Neural cell (in vitro differentiated cells): ENCODE data around the gene TENT4A. TPM values are rescaled to one million over a fixed set of nuclear protein-coding genes. Genes with fewer than 3 reads are reported as not detected.

Source experiments
- H2AFZ ChIP-seq: fragments of 200-600, 300-800 bp; sonication (generic), shearing (Covaris generic); 2 replicates; pipeline ENCODE4 v1.6.0; 2014; ENCODE audit warnings: low read depth, mild to moderate bottlenecking, antibody characterized with exemption, low read length, moderate library complexity
- H3F3A ChIP-seq: fragments of 200-600 bp; shearing (Covaris generic); 2 replicates; pipeline ENCODE4 v1.6.1; 2016; ENCODE audit warnings: mild to moderate bottlenecking, moderate library complexity, mixed read lengths, antibody characterized with exemption, low read length; ENCODE audit not compliant: insufficient read depth, poor library complexity, severe bottlenecking
- H3K27ac ChIP-seq: fragments of 200-600, 300-800 bp; sonication (generic), shearing (Covaris generic); 2 replicates; pipeline ENCODE4 v1.5.1; 2014; ENCODE audit warnings: mild to moderate bottlenecking, low read length, moderate library complexity
- H3K27me3 ChIP-seq: fragments of 300-800, 200-600 bp; sonication (generic), shearing (Covaris generic); 2 replicates; pipeline ENCODE4 v1.6.0; 2014; ENCODE audit warnings: mild to moderate bottlenecking, low read depth, low read length, moderate library complexity; ENCODE audit not compliant: insufficient read depth
- H3K36me3 ChIP-seq: fragments of 300-800, 200-600 bp; sonication (generic), shearing (Covaris generic); 2 replicates; pipeline ENCODE4 v1.5.1; 2014; ENCODE audit warnings: mild to moderate bottlenecking, antibody characterized with exemption, low read length, moderate library complexity; ENCODE audit not compliant: insufficient read depth
- H3K4me2 ChIP-seq: fragments of 300-800, 200-600 bp; sonication (generic), shearing (Covaris generic); 2 replicates; pipeline ENCODE4 v1.6.0; 2014; ENCODE audit warnings: mild to moderate bottlenecking, low read length
- H3K4me3 ChIP-seq: fragments of 300-800, 200-600 bp; sonication (generic), shearing (Covaris generic); 2 replicates; pipeline ENCODE4 v1.5.1; 2014; ENCODE audit warnings: mild to moderate bottlenecking, low read length, moderate library complexity
- H3K79me2 ChIP-seq: fragments of 200-600 bp; shearing (Covaris generic); replicated peaks from 2 replicates; pipeline ENCODE4 v1.6.0; 2014; ENCODE audit warnings: mild to moderate bottlenecking, low read length, moderate library complexity; ENCODE audit not compliant: insufficient read depth
- H3K9ac ChIP-seq: fragments of 300-800, 200-600 bp; sonication (generic), shearing (Covaris generic); 2 replicates; pipeline ENCODE4 v1.6.1; 2016; ENCODE audit warnings: mild to moderate bottlenecking, low read length, mixed read lengths
- H3K9me2 ChIP-seq: fragments of 200-600 bp; shearing (Covaris generic); 2 replicates; pipeline ENCODE4 v1.6.1; 2016; ENCODE audit warnings: mild to moderate bottlenecking, low read length, mixed read lengths; ENCODE audit not compliant: insufficient read depth
- H3K9me3 ChIP-seq: fragments of 200-600, 300-800 bp; sonication (generic), shearing (Covaris generic); 2 replicates; pipeline ENCODE4 v1.6.1; 2016; ENCODE audit warnings: mild to moderate bottlenecking, mixed run types, low read length, moderate library complexity, mixed read lengths
- H4K20me1 ChIP-seq: fragments of 200-600 bp; shearing (Covaris generic); 2 replicates; pipeline ENCODE4 v1.6.1; 2016; ENCODE audit warnings: mild to moderate bottlenecking, mixed run types; ENCODE audit not compliant: insufficient read depth
- CTCF ChIP-seq: fragments of 450-650 bp; IDR thresholded peaks from 2 replicates; pipeline ENCODE4 v1.5.1; 2014; ENCODE audit warnings: antibody characterized with exemption, mild to moderate bottlenecking, moderate library complexity; ENCODE audit not compliant: poor library complexity, severe bottlenecking
- EP300 ChIP-seq: fragments of 450-650 bp; conservative IDR thresholded peaks from 2 replicates; pipeline ENCODE4 v1.6.1; 2014; ENCODE audit warnings: antibody characterized with exemption, mild to moderate bottlenecking, moderate library complexity; ENCODE audit not compliant: poor library complexity, severe bottlenecking
- EZH2 ChIP-seq: fragments of 200-600, 300-800 bp; shearing (Covaris generic), sonication (generic); IDR thresholded peaks from 2 replicates; pipeline ENCODE4 v1.6.1; 2014; ENCODE audit warnings: antibody characterized with exemption, low read length, borderline replicate concordance, mild to moderate bottlenecking; ENCODE audit not compliant: insufficient read depth, poor library complexity, severe bottlenecking
- MXI1 ChIP-seq: fragments of 450-650 bp; conservative IDR thresholded peaks from 2 replicates; pipeline ENCODE4 v1.6.1; 2014; ENCODE audit warnings: antibody characterized with exemption, mild to moderate bottlenecking; ENCODE audit not compliant: poor library complexity, severe bottlenecking
- POLR2AphosphoS5 ChIP-seq: IDR thresholded peaks from 2 replicates; pipeline ENCODE4 v1.6.1; 2012
- RAD21 ChIP-seq: fragments of 450-650 bp; conservative IDR thresholded peaks from 2 replicates; pipeline ENCODE4 v1.6.1; 2014; ENCODE audit warnings: antibody characterized with exemption, mild to moderate bottlenecking, moderate library complexity
- SMC3 ChIP-seq: fragments of 450-650 bp; conservative IDR thresholded peaks from 2 replicates; pipeline ENCODE4 v1.6.1; 2014; ENCODE audit warnings: antibody characterized with exemption, mild to moderate bottlenecking, moderate library complexity; ENCODE audit not compliant: poor library complexity
- TAF1 ChIP-seq: IDR thresholded peaks from 2 replicates; pipeline ENCODE4 v1.6.1; 2012; ENCODE audit warnings: low read depth
- polyA plus RNA-seq: library from polyadenylated mRNA; depleted of rRNA; stranded (reverse); fragments of >200 nt; gene quantifications from 2 replicates; pipeline ENCODE4 v1.2.3, GENCODE V29; 2014
- TF ChIP-seq, protein P1 (sequence below): IDR thresholded peaks from 2 replicates; pipeline ENCODE4 v1.6.1; 2012; ENCODE audit warnings: borderline replicate concordance

TENT4A gene
- polyA plus RNA-seq, 1 donor from 2014 or later, result 12.1 TPM

GRCh38 chr5:6719896-6720560 lies 6.8 kb downstream of the TENT4A start:
- Histone ChIP-seq H3K79me2 (peaks cover 84% of the 10 kb centered on the region), H3K9me2 (no peaks in the 10 kb centered on the region), H3K36me3 (no peaks in the 10 kb centered on the region), H3K4me3 (no peak overlapping the region), H3K4me2 (no peak overlapping the region), H3K9ac (no peak overlapping the region), H4K20me1 (peaks cover 21% of the 10 kb centered on the region), H3F3A (no peaks in the 10 kb centered on the region), H3K27me3 (no peaks in the 10 kb centered on the region), H3K27ac (no peak overlapping the region), H2AFZ (no peak overlapping the region), H3K9me3 (no peaks in the 10 kb centered on the region)
- TF ChIP-seq CTCF, result no peak
- TF ChIP-seq RAD21, result no peak

DNA sequence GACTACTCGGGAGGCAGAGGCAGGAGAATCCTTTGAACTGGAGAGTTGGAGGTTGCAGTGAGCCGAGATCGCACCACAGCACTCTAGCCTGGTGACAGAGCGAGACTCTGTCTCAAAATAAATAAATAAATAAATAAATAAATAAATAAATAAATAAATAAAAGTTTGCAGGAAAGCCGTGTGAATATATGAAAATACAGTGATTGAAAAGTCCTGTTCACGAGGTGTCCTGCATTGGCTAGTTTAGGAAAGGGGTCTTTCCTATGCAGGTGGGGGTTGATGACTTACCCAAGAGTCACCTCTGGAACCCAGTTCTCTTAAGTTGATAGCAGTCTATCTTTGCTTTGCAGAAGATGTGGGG lies 7.3 kb downstream of the TENT4A start:
- Histone ChIP-seq H3K9me2 (no peaks in the 10 kb centered on the region), H2AFZ (no peak overlapping the region), H3K9me3 (no peaks in the 10 kb centered on the region), H3K27me3 (no peaks in the 10 kb centered on the region), H3K36me3 (no peaks in the 10 kb centered on the region), H3F3A (no peaks in the 10 kb centered on the region), H3K79me2 (peaks cover 83% of the 10 kb centered on the region), H3K4me2 (no peak overlapping the region), H3K4me3 (no peak overlapping the region), H4K20me1 (peaks cover 18% of the 10 kb centered on the region), H3K9ac (no peak overlapping the region), H3K27ac (no peak overlapping the region)
- TF ChIP-seq POLR2AphosphoS5 (no peak), MXI1 (no peak), EZH2 (no peak), RAD21 (no peak), TAF1 (no peak), CTCF (no peak), EP300 (no peak), SMC3 (no peak)
- TF ChIP-seq, protein P1, sequence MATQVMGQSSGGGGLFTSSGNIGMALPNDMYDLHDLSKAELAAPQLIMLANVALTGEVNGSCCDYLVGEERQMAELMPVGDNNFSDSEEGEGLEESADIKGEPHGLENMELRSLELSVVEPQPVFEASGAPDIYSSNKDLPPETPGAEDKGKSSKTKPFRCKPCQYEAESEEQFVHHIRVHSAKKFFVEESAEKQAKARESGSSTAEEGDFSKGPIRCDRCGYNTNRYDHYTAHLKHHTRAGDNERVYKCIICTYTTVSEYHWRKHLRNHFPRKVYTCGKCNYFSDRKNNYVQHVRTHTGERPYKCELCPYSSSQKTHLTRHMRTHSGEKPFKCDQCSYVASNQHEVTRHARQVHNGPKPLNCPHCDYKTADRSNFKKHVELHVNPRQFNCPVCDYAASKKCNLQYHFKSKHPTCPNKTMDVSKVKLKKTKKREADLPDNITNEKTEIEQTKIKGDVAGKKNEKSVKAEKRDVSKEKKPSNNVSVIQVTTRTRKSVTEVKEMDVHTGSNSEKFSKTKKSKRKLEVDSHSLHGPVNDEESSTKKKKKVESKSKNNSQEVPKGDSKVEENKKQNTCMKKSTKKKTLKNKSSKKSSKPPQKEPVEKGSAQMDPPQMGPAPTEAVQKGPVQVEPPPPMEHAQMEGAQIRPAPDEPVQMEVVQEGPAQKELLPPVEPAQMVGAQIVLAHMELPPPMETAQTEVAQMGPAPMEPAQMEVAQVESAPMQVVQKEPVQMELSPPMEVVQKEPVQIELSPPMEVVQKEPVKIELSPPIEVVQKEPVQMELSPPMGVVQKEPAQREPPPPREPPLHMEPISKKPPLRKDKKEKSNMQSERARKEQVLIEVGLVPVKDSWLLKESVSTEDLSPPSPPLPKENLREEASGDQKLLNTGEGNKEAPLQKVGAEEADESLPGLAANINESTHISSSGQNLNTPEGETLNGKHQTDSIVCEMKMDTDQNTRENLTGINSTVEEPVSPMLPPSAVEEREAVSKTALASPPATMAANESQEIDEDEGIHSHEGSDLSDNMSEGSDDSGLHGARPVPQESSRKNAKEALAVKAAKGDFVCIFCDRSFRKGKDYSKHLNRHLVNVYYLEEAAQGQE, result no peak
